Stimulated activated CD4-positive, alpha-beta T cell treated with anti-CD3 and anti-CD28 coated beads, Interleukin-2, amount 100 ng/mL, for 24 hours (primary cell): ENCODE data around the gene CYP4A11.
"Not testable (repeated sequence)": the region's sequence is repeated elsewhere in the genome, so short reads cannot be mapped to it uniquely, and the experiment has no call there.

Experiments used
- DNase-seq, 2 donors: peaks; one replicate each; pipeline ENCODE4 v3.0.0-alpha.2; 2020

The CYP4A11 gene

DNA sequence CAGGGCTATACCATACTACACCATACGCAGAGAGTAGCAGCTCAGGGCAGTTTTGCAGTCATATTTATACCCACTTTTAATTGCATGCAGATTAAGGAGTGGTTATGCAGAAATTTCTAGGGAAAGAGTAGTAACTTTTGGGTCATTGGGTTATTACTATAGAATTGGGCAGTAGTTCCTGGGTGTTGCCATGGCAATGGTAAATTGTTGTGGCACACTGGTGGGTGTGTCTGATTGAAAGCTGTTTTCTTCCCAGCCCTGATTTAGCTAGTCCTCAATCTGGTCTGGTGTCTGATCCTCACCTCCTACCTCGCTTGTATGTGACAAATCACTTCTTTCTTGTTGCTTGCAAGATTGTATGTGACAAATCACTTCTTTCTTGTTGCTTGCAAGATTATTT is 30.5 kb downstream of the CYP4A11 start:
- DNase-seq, result no peak

GRCh38 chr1:46903481-46903880 is 37.8 kb downstream of the CYP4A11 start:
- no peak for DNase-seq

GRCh38 chr1:46900401-46900800 is 40.9 kb downstream of the CYP4A11 start:
- DNase-seq, result no peak

- DNase-seq, result not testable (repeated sequence)
Observed at GRCh38 chr1:46881656-46882055, 59.6 kb downstream of the CYP4A11 start.
